ENCODE measurements around the gene MRPS22.
"Not testable (repeated sequence)": the region's sequence is repeated elsewhere in the genome, so short reads cannot be mapped to it uniquely, and the experiment has no call there.

The MRPS22 gene

GRCh38 chr3:139401155-139401554, 57.3 kb downstream of the MRPS22 start:
- DNase-seq = not testable (repeated sequence)

All from inflammatory macrophage treated with lipopolysaccharide for 4 hours (primary cell).